ENCODE data around the gene DPH1. TPM values are rescaled to one million over a fixed set of nuclear protein-coding genes. Genes with fewer than 3 reads are reported as not detected.

The DPH1 gene
- total RNA-seq, 4 donors from 2014 or later: 36.8 to 53.1 (median 37.6) TPM

DNA sequence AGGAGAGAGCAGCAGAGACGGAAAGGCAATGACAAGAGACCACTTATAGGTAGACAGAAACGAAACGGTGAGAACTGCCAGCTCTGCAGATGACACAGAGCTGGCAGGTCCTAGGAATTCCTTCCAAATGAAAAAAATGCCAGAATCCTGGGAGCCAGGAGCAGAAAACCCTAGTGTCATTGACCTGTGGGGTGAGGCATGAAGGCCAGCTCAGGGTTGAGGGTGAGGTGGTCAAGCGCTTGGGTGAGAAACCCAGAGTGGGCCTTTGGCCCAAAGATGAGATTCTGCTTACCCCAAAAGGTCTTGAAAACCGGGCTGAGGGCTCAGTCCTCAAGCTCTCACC is 34.2 kb downstream of the DPH1 start:
- TF ChIP-seq, protein P1, sequence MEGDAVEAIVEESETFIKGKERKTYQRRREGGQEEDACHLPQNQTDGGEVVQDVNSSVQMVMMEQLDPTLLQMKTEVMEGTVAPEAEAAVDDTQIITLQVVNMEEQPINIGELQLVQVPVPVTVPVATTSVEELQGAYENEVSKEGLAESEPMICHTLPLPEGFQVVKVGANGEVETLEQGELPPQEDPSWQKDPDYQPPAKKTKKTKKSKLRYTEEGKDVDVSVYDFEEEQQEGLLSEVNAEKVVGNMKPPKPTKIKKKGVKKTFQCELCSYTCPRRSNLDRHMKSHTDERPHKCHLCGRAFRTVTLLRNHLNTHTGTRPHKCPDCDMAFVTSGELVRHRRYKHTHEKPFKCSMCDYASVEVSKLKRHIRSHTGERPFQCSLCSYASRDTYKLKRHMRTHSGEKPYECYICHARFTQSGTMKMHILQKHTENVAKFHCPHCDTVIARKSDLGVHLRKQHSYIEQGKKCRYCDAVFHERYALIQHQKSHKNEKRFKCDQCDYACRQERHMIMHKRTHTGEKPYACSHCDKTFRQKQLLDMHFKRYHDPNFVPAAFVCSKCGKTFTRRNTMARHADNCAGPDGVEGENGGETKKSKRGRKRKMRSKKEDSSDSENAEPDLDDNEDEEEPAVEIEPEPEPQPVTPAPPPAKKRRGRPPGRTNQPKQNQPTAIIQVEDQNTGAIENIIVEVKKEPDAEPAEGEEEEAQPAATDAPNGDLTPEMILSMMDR (IDR thresholded peaks at IDR 0.05): no peak
- no peak for DNase-seq (ENCODE audit: low spot score)
- no peak for ATAC-seq (ENCODE audit: low FRiP score)

DNA sequence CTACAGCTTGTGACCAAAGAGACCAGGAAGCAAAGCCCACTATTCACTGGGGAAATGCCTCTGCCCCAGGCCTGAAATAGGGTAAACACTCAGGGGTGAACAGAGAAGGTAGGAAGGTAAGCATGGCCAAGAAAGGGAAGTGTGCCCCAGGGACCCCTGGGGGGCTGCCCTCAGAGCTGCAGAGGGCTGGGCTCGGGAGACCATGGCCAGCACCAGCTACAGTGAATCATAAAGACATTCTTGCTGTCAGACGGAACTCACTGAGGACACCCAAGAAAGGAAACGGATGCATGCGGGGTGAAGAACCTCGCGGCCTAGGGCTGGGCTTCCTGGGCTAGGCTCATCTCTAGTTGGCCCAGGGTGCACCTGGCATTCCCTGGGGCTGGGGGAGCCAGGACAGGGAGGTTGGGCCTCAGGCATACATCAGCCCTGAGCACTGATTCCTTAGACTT is 34.6 kb downstream of the DPH1 start:
- ATAC-seq (ENCODE audit: low FRiP score) (no peak), DNase-seq (ENCODE audit: low spot score) (no peak)
- TF ChIP-seq, protein P1 (IDR thresholded peaks at IDR 0.05): no peak

DNA sequence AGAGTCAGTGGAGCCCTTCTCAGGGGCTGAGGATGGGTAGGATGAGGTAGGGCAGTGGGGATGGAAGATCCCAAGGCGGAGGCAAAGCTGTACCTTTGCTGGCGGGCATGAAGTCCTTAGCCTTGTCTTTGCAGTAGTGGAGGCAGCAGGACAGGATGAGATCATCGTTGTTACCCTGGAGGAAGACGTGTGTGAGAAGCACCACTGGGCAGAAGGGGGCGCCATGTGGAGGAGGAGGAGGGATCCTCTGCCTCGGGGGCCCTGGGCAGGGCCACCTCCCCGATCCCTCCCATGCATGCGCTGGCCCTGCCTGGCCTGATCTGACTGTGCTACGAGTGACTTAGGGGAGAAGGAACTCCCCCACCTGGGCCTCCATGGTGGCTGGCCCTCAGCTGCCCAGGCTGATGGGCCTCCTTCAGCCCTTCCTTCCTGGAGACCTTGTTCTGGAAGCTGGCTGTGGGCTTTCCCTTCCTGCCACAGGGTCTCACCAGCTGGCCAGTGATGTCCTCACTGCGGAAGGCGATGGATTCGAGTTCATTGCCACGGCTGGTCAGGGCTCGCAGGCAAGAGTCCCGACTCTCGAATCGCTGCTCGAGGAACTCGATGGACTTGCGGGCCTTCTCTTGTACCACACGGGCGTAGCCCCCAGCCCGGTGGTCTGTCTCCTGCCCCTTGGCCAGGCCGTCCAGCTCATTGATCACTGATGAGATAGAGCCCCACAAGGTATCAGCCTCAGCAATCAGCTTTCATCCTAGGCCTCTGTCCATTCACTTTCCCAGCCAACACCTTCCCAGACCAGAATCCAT is 35.2 kb downstream of the DPH1 start:
- DNase-seq (ENCODE audit: low spot score): no peak
- TF ChIP-seq, protein P1 (IDR thresholded peaks at IDR 0.05): no peak
- ATAC-seq (ENCODE audit: low FRiP score): no peak

DNA sequence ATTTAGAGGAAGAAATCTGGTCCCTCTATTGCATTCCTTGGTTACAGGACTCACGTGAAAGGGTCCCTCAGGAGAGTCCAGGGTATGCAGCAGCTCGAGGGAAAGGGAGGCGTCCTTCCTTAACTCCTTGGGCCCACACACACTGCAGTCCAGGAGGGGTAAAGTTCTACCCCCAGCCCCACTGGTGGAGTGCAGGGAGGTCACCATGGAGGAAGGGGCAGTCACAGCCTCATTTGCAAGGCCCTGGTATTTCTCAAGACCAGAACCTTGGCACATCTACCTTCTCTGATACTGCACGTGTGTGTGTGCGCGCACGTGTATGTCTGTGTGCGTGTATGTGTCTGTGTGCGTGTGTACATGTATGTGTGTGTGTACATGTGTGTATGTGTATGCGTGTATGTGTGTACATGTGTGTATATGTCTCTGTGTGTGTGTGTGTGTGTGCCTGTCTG is 36.0 kb downstream of the DPH1 start:
- ATAC-seq (ENCODE audit: low FRiP score) (no peak), DNase-seq (ENCODE audit: low spot score) (no peak)
- TF ChIP-seq, protein P1 (IDR thresholded peaks at IDR 0.05): no peak

DNA sequence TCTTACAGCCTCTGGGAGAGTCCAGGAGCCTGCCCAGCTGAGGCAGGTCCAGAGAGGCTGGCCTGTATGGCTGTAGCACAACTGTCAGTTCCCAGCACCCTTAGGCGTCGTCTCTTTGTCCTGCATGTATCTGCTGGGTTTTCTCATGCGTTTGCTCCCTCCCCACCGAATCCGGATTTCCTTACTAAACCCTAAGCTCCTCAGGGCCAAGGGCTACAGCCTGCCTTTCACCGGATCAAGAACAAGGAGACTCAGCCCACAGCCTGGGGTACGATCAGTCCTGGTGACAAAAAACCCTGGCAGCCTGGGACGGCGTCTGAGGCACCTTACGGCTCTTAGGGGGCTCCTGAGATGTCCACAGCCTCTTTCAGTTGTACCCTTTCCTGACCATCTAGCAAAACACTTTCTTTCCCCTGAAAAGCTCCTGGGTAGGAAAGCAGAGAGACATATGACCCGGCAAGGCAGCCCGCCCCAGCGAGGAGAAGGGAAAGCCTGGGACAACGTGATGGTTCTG is 37.2 kb downstream of the DPH1 start:
- ATAC-seq (ENCODE audit: low FRiP score): no peak
- DNase-seq (ENCODE audit: low spot score): no peak

DNA sequence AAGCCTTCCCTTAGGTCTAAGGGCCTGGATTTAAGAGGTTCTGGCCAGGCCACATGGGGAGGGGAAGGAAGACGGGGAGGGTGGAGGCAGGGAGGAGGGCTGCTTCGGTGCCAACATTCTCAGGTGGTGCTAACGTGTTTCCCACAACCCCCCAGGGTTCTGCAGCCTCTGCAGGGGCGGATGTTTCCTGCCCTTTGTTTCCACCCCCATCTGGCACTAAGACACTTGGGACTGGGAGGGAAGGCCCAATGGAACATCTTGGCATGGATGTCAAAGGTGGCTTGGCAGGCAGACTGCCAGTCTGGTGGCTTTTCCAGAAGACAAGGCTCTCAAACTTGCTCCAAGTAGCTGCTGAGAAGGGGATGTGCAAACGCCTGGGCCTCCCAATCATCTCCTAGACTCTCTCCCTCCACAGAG is 37.7 kb downstream of the DPH1 start:
- ATAC-seq (ENCODE audit: low FRiP score): no peak
- DNase-seq (ENCODE audit: low spot score): no peak
- TF ChIP-seq, protein P1 (IDR thresholded peaks at IDR 0.05): no peak

More for the DNA sequence above, 37.2 kb downstream of the DPH1 start:
- TF ChIP-seq, protein P1 (IDR thresholded peaks at IDR 0.05): no peak

Data from omental fat pad (tissue), 4 donors.